Measurements from ENCODE around the gene HSF2BP.

Gene HSF2BP

GRCh38 chr21:43648171-43648570, 11.1 kb downstream of the HSF2BP start:
- no peak for DNase-seq

GRCh38 chr21:43646550-43647260, 12.6 kb downstream of the HSF2BP start:
- peak; percentile 94 for DNase-seq

GRCh38 chr21:43645976-43646375, 13.3 kb downstream of the HSF2BP start:
- no peak for DNase-seq

GRCh38 chr21:43645136-43645891, 14.0 kb downstream of the HSF2BP start:
- DNase-seq = peak; percentile 67

- DNase-seq = peak; percentile 6
These were observed 14.7 kb downstream of the HSF2BP start for GRCh38 chr21:43644609-43645008.

GRCh38 chr21:43644071-43644470, 15.2 kb downstream of the HSF2BP start:
- no peak for DNase-seq

GRCh38 chr21:43643193-43643592, 16.1 kb downstream of the HSF2BP start:
- DNase-seq = no peak

GRCh38 chr21:43640400-43640799, 18.9 kb downstream of the HSF2BP start:
- DNase-seq = no peak

- no peak for DNase-seq
These were observed 19.6 kb downstream of the HSF2BP start for GRCh38 chr21:43639470-43640353.

GRCh38 chr21:43637530-43638158, 21.6 kb downstream of the HSF2BP start:
- DNase-seq = no peak

GRCh38 chr21:43635436-43635835, 23.9 kb downstream of the HSF2BP start:
- no peak for DNase-seq

- DNase-seq = no peak
These were observed 24.7 kb downstream of the HSF2BP start for GRCh38 chr21:43634618-43635017.

GRCh38 chr21:43632373-43632905, 26.8 kb downstream of the HSF2BP start:
- no peak for DNase-seq

- DNase-seq = no peak
These were observed 27.7 kb downstream of the HSF2BP start for GRCh38 chr21:43631411-43632107.

GRCh38 chr21:43627527-43627926, 31.8 kb downstream of the HSF2BP start:
- no peak for DNase-seq

GRCh38 chr21:43626390-43626789, 32.9 kb downstream of the HSF2BP start:
- DNase-seq = no peak

GRCh38 chr21:43624339-43624738, 34.9 kb downstream of the HSF2BP start:
- DNase-seq = no peak

- DNase-seq = no peak
These were observed 35.7 kb downstream of the HSF2BP start for GRCh38 chr21:43623588-43623987.

- no peak for DNase-seq
These were observed 36.5 kb downstream of the HSF2BP start for GRCh38 chr21:43622796-43623195.

GRCh38 chr21:43619856-43620255, 39.4 kb downstream of the HSF2BP start:
- DNase-seq = no peak

GRCh38 chr21:43619344-43619743, 39.9 kb downstream of the HSF2BP start:
- DNase-seq = no peak

GRCh38 chr21:43618940-43619339, 40.3 kb downstream of the HSF2BP start:
- no peak for DNase-seq
